NCI-H345 treated with DMSO at 0.1 percent for 48 hours (cell line): ENCODE data around the gene ZNF646.

Experiments used
- DNase-seq: peaks from one replicate; lab custom pipeline; 2025; ENCODE audit not compliant: unreplicated experiment; lab: John Stamatoyannopoulos, UW

The ZNF646 gene

DNA sequence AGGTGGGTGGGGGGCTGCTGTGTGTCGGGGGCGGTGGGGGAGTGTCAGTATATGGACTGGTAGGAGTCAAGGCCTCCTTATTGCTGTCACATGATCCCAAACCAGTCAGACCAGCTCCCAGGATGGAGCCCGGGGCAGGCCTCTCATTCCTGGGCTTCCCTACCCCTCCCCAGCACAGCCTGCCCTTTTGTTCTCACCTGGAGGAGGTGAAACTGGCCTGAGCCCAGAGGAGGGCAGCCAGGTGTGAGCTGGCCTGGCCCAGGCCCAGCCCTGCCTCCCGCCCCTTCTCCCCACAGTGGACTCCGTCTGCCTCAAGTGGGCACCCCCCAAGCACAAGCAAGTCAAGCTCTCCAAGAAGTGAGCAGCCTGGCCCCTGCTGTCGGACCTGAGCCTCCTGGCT lies 56.7 kb downstream of the ZNF646 start:
- DNase-seq: no peak

DNA sequence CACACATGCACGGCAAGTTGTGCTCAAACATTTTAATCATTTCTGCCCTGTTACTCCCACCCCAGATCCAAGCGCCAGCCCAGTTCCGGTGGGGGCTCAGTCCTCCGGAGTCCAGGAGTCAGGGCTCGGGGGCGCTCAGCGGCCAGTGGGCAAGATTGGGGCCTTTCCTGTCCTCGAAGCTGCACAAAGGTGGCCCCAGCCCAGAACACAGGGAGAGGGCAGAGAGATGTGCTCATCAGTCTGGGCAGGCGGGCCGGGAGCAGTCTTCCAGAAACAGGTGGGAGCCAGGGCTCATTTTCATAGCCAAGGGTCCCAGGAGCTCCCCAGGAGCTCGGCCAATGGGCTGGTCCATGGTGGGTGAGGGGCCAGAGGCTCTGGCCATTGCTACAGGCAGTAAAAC lies 57.2 kb downstream of the ZNF646 start:
- no peak for DNase-seq

DNA sequence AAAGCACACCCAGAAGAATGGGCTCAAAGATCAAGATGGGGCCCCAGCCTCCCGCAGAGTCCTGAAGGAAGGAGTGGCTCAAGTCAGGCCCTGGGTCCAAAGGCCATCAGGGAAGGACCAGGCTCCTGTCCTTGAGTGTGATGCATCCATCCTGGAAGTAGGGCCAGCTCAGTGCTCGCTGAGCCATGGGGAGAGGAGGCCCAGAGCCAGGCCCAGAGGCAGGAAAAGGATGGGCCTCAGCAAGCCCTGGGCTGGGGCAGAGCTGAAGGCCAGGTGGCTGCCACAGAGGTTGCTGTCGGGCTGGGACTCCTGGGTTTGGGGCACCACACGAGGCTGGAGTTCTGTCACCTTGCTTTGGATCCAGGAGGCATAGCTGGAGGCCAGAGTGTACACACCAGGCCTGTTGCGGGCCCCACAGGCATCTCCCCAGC lies 57.6 kb downstream of the ZNF646 start:
- DNase-seq: no peak

DNA sequence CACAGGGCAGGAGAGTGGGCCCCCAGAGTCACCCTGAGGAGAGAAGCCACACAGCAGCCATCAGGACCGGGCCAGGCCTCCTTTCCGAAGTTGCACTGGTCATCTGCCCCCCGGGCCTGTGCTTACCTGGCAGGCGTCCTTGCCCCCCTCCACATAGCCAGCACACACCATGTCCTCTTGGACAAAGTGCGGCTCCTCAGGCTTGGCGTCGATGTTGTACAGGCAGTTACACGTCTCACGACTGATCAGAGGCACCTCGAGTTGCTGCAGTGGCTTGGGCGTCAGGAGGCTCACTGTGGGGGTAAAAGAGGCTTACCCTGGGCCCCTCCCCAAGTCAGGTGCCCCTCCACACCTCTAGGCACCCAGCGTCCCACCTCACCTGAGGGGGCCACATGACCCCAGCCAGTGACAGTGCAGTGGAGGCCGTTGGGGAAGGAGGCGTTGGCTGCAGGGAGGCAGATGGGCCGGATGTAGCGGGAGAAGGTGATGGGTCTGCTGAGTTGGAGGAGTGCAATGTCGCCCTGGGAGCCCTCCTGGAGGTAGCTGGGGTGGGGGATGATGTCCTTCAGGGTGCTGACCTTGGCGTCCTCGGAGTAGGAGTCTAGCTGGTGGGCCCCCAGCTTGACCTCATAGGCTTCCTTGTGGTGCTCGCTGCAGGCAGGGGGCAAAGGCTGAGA lies 58.2 kb downstream of the ZNF646 start:
- DNase-seq: no peak

DNA sequence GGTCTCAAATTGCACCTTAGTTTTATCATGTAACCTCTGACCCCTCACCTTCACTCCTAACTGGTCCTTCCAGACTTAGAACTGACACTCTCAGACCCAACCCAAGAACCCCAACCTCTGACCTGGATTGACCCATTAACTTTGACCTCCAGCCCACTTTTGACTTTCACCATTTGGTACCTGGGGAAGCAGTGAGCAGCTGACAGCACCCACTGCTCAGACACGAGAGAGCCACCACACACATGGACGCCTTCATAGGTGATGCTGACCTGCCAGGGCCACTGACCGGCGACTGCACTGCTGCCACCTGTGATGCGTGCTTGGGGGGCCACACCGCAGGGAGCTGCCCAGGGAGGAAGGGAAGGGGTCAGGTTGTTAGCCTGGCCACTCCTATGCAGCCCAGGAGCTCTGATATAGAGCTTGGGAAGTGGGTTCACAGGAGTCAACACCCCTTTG lies 58.9 kb downstream of the ZNF646 start:
- DNase-seq: no peak
